Measurements from ENCODE around the gene SIL1.
"Not testable (repeated sequence)": the region's sequence is repeated elsewhere in the genome, so short reads cannot be mapped to it uniquely, and the experiment has no call there.

SIL1 gene

DNA sequence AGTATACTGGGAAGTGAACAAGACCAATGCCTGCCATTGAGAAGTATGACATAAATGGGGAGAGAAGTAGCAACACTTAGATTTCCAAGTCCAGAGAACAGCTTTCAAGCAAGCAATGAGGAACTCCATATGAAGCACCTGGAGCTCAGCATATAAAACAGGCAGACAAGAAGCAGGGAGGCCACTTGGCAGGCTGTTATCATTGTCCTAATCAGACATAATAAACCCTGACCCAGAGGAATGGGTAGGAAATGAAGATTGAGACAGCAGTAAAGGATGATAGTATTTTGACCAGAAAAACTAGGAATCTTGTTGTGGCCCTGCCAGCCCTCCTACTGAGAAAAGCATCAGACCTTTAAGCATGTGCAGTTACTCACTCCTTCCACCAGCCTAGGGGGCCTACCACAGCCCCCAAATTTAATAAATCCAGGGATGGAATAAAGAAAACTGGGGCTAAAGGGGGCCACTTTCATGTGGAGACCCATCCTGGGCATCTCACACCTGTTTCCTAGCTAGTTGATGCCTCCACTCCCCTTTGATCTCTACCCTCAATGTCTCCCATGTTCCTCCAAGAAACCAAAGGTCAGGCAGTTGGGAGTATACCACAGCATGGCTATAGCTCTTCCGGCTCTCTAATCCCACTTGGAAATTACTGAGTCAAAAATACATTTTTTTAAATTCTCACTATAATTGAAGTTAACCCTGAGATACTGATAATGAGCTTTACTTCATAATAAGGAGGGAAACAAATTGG is 135.1 kb downstream of the SIL1 start:
- no peak for DNase-seq

DNA sequence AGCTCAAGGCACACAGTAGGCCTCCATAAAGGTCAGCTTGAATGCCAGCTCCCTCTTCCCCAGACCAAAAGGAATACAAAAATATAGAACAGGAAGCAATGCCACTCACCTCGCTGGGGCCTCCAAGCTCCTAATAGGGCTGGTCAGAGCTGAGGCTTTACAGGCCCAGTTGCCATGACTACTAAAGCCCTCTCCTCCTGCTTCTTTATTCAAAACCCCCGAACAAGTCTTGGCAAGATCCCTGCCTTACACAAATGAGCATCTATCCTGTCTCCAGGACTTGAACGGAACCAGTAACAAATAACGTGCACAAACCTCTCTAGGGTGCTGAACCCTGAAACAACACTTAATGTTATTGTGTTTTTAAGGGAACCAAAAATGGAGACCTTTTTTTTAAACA is 136.3 kb downstream of the SIL1 start:
- peak; percentile 80 for DNase-seq

DNA sequence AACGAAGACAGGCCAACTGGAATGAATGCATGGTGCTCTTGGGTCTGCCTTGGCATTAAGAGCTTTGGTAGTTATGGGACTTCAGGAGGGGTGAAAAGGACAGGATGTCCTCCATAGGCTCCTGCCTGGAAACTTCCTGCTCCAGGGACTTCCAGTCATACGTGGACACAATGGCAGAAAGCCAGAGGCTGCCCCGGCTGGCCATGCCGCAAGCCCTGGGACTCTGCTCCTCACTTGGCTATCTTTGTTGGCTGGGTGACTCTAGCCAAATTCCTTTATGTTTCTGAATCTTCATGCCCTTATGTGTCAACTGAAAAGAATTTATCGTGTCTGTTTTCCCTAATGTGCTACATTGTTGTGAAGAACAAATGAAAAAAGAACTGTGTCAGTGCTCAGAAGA is 136.9 kb downstream of the SIL1 start:
- no peak for DNase-seq

DNA sequence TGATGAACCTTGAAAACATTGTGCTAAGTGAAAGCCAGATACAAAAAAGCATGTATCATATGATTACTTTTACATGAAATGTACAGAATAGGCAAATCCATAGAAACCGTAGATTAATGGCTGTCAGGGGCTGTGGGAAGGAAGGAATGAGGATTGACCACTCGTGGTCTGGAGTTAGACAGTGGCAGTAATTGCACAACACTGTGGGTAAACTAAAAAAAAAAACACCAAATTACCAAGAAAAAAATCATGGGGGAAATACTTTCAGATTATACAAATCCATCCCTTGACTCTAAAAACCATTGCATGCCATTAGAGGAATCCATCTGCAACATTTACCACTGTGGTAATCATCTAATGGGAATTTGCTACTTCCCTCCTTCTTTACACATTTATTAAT is 140.0 kb downstream of the SIL1 start:
- no peak for DNase-seq

DNA sequence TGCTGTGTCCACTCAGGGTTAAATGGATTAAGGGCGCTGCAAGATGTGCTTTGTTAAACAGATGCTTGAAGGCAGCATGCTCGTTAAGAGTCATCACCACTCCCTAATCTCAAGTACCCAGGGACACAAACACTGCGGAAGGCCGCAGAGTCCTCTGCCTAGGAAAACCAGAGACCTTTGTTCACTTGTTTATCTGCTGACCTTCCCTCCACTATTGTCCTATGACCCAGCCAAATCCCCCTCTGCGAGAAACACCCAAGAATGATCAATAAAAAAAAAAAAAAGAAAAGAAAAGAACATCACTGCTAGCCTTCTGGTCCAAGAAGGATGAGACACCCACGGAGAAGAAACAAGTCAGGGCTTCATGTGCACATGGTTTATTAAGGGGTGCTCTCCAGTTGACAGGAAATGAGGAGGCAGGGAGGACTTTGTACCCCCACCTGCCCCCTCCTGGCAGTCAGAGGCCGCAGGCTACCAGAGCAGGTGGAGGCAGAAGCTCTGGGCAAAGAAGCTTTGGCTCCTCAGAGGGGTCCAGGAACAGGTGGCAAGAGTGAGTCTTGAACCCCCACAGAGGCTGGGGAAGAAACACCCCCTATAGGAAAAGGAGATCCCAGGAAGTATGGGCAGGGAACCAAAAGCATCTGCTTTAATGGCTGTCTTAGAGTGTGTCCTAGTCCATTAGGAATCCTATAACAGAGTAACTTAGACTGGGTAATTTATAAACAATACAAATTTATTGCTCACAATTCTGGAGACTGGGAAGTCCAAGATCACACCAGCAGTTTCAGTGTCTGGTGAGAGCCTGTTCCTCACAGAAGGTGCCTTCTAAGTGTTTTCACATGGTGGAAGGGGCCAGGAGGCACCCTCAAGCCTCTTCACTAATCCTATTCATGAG is 140.9 kb downstream of the SIL1 start:
- DNase-seq, result not testable (repeated sequence)

DNA sequence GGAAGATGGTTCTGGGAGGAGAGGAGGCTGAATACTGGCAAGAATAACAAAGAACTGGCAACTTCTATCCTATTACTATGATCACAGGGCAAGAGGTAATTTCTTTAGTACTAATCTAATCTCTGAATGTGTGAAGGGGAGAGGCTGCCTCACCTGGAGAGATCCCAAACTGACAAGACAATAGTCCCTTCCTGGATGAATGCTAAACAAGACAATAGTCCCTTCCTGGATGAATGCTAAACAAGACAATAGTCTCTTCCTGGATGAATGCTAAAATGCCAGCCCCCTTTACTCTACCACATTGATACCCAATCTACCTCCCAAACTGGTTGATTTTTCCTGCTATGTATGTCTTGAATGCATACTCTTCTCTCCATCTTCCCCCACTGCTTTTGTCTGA is 145.2 kb downstream of the SIL1 start:
- no peak for DNase-seq

DNA sequence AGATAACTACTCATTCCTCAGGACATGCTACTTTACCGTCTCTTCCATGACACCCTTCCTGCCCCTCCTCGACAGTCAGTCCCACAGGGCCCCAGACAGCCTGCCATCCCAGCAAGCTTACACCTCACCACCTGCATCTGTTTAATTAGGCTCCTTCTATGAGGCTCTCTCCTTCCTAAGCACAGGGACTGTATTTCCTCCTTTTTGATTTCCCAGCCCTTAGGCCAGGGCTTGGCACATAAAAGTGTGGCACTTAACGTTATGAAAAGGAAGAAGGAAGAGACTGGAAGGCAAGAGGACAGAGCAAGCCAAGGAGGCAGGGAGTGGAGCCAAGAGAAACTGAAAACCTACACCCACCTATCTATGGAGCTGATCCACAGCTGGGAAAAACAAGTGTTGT is 146.8 kb downstream of the SIL1 start:
- no peak for DNase-seq

DNA sequence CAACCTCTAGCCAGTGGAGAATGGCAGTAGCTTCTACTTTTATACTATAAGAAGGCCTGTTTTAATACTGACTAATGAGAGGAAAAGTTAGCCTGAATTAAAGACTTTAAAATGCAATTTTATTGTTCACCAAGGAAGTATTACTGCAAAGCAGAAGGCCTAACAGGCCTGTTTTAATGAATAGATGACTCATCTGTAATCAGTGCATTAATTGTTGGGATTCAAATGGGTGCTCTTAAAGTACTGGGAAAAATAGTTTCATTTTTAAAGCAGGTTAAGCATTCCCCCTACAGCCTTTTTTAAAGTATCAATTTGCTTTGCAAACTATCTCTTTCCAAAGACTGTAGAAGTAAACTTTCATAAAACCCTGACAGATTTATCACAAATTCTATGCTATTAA is 147.7 kb downstream of the SIL1 start:
- DNase-seq, result no peak

DNA sequence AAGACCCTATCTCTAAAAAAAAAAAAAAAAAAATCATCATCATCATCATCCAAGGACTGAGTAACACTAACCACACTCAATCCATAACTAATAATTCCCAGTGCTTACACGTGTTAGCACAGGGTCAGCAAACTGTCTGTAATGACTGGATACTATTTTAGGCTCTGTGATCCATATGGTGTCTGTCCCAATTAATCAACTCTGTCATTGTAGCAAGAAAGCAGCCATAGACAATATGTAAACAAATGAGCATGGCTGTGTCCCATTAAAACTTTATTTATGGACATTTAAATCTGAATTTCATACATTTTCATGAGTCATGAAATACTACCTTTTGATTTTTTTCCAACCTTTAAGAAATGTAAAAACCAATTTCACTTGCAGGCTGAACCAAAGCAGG is 148.4 kb downstream of the SIL1 start:
- no peak for DNase-seq

DNA sequence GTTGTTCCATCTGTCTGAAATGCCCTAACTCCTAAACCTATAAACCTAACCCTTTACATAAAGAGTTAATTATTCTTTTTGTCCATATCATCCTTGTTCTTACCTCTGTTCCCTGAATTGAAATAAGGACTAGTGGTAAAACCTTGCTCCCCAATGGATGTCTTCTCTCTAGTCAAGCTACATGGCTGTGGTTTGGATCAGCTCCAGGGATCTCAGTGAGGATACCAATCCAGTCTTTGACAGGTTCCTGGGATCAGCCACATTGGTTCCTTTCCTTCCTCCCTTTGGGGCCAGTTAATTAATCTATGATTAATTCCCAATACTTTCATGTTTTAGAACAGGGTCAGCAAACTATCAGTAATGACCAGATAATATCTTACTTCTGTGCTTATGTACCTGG is 151.6 kb downstream of the SIL1 start:
- no peak for DNase-seq

DNA sequence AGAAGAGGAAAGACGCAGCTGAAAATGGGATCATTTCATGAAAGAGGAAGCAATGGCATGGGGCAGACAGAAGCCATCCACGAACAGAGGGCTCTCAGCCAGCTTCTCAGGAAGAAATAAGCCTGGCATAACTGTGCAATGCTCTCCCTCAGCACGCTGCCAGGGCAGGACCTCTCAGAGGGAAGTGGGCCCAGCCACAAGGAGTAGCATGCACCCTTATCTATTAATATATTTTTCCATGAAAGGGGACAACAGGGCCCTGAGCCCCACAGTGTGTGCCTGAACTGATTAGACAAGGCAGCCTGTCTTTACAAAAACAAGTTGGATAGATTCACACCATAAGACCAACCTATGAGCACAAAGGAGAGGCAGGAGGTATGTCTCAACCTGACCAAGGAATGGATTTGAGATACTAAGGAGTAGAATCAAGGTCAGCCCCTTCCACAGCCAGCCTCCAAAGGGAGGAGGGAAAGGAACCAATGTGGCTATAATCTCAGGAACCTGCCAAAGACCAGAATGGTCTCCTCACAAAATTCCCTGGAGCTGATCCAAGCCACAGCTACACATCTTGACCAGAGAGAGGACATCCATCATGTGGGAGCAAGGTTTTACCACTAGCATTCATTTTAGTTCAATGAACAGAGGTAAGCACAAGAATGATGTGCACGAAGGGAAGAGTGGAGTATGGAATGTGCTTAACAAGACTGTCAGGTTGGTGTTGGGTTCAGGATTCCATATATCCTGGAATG is 154.8 kb downstream of the SIL1 start:
- DNase-seq, result no peak

DNA sequence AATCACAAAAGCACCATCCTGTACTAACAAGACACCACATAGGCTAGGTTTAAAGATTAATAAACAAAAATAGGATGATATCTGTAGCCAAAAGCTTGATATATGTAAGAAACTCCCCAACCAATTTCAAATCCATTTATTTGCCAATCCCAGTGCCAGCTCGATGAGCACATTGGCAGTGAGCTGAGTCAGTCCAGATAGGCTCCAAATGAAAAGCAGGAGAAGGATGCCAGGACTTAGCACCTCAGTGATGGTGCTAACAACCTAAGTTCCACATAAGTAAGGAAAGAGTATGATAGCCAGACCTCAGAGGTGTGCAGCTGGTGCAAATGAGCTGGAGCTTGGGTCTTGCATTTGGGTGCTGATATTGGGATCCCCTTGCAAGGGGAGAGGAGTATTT is 158.1 kb downstream of the SIL1 start:
- DNase-seq, result no peak

DNA sequence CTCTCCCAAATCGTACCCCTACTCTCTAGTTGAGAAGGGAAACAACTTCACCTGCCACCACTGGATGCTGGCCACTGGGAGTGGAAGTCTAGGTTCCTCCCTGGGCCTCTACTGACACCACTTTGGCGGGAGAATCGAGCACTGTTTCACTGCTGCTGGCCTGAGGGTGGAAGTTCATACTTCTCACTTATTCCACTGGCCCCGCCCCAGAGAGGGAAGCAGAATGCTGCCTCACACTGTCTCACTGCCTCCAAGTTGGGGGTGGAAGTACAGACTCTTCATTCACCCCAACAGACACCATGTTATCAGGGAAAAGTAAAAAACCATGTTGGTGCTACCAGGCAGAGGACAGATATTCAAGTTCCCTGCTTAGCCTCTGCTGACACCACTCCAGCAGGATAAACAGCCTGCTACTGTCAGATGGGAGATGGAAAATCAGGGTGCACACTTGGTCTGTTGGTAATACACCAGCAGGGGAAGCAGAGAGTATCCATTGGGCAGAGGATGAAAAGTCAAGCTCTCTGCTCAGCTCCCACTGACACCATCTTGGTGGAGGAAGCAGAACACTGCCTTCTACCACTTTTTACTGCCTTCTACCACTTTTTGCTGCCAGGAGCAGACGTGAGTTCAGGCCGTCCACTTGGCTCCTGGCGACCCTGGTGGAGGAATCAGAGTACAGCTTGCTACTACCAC is 159.4 kb downstream of the SIL1 start:
- no peak for DNase-seq

DNA sequence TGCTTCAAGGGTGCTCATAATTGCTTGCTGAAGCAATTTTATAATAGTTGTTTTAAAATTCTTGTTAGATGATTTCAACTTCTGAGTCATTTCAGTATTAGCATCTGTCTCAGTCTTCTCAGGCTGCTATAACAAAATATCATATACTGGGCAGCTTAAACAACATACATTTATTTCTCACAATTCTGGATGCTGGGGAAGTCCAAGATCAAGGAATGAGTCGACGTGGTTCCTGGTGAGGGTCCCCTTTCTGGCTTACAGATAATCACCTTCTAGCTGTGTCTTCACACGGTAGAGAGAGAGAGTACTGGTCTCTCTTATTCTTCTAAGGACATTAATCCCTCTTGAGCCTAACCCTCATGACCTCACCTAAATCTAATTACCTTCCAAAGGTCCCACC is 160.4 kb downstream of the SIL1 start:
- DNase-seq, result no peak

DNA sequence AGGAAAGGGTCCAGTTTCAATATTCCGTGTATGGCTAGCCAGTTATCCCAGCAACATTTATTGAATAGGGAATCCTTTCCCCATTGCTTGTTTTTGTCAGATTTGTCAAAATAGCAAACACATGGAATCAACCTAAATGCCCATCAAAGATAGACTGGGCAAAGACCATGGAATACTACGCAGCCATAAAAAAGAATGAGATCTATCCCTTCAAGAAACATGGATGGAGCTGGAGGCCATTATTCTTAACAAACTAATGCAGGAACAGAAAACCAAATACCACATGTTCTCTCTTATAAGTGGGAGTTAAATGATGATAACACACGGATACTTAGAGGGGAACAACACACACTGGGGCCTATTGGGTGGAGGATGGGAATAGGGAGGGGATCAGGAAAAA is 161.8 kb downstream of the SIL1 start:
- DNase-seq, result not testable (repeated sequence)

DNA sequence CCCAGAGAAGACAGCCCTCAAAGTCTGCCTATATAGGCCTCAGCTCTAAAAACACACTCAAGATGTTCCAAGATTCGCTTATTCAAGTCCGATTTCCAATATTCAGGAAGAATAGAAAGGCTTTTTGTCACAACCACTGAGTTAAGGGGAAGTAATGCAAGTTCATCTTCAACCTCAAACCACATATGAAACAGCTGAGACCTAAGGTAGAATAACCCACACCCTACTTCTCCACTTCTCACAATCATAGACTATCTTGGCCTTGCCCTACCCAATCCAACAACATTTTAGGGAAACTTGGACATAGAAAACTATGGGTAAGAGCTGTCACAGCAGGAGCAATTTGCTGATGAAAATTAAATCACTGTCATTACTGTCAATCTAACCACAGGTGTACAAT is 171.0 kb downstream of the SIL1 start:
- DNase-seq, result no peak

DNA sequence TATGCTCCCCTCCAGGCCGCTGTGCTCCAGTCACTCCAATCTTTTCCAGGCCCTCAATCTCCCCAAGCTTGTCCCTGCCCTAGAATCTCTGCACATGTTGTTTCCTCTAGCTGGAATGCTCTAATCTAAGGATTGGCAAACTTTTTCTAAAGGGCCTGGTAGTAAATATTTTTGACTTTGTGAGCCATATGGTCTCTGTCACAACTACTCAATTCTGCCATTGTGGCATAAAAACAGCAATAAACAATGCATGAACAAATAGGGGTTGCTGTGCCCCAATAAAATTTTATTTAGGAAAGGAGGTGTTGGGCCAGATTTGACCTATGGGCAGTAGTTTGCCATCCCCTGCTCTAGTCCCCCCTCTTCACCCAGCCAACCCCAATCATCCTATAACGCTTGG is 172.5 kb downstream of the SIL1 start:
- DNase-seq, result no peak

DNA sequence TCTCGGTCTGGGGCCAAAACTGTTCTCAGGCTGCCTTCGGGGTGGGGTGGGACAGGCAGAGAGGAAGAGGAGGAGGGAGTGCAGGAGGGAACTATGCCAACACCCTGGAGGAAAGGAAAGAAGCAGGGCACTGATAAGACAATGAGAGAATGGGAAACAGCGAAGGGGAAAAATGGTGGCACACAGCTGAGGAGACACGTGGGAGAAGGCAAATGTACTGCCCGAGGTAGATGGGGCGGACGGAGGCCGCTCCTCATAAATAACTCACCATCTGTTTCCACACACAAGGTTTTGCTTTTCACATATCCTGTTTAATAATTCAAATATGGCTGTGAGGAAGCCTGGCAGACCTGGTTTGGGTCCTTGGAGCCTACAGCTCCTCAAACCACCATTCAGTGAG is 174.9 kb downstream of the SIL1 start:
- DNase-seq, result no peak

DNA sequence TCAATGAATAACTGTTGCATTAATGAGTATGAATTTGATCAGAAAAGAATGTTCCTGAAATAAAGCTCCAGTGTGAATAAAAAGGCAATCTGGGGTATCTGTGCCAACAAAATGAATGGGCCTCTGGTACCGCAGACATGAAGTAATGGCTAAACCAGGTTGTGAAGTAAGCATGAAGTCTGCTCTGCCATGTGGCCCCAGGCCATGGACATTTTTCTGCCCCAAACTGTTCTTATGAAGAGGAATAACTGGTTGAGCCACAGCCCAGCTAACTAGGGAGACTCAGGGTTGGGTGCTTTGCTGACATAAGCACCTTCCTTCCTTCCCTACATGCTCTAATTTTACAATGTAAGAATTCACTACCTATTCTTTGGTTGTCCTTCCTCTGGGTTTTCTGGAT is 175.6 kb downstream of the SIL1 start:
- no peak for DNase-seq

DNA sequence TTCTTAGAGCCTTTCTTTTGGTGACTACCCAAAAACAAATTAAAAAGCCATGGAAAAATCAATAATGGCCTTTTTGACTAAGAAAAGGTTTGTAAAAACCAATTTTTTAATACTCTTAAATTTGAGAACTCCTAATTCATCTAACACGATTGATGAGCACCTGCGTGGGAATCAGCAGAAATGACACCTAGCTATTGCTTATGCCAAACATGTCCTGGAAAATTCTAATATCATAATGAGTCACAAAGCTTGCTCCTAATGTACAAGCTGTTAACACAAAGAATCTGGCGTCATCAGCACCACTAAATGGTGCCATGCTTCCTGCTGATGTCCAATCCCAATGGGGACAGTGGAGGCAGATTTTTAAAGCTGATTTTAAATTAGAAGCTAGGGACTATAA is 176.8 kb downstream of the SIL1 start:
- no peak for DNase-seq

DNA sequence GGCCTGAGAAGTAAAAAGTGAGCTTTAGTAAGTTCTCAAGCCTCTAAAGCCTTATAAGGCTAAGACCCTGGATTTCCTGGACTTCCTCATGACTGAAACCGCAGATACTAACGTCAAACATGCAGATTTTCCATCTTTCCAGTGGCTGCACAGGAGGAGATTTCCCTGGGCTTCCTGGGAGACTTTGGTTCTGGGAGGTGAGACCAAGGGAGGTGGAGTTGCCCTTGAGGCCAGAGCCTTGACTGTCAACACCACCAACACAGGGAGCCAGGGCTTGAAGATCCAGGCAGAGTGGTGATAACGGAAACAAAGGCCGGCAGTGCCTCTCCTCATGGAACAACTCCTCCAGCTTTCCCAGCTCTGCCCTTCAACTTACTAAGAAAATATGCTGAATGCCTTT is 178.3 kb downstream of the SIL1 start:
- no peak for DNase-seq

DNA sequence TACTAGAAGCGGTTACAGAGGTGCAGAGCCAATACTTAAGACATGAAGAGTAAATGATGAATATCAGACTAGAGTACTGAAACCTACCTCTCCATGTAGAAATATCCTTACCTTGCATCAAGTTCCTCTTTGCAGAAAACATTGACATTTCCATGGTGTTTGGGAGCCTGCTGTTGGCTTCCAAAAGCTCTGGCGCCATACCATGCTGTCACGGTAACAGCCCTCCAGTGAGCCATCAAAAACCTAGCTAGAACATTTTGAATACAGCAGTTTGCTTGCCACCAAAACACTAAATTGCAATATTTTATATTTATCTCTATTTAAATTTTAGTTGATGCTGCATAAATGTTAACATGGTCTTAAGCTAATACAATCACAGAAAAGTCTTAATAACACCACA is 179.0 kb downstream of the SIL1 start:
- DNase-seq, result no peak

DNA sequence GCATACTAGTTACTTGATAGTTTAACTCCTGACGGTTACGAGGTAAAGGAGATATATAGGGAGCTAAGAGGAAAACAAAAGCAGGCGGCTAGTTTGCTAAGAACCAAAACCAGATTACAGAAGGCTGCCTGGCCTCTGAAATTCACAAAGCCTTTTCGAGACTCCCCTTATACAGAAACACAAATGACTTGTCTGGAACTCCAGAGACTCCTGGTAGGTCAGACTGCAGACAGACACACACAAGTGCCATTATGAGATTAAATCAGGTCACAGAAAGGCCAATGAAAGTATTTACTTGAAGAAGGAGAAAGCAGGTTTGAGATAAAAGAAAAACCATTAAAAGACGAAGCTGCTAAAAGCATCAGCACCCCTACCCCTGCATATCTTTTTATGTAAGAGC is 180.5 kb downstream of the SIL1 start:
- DNase-seq, result no peak
